Endometrial microvascular endothelial cells (primary cell): Measurements from ENCODE around the gene CACUL1. TPM values are rescaled to one million over a fixed set of nuclear protein-coding genes. Genes with fewer than 3 reads are reported as not detected.
"Not testable (repeated sequence)": the region's sequence is repeated elsewhere in the genome, so short reads cannot be mapped to it uniquely, and the experiment has no call there.

Experiments used
- in situ Hi-C: cut with HindIII; loops from 2 replicates; pipeline ENCODE4 v1.10.0; 2017; ENCODE audit warnings: low sequenced_read_pairs, low pct_unique_long_range_greater_than_20kb; ENCODE audit errors: inconsistent ontology term
- total RNA-seq: library from RNA; depleted of rRNA; stranded (reverse); fragments of >200 nt; gene quantifications from one replicate; pipeline ENCODE4 v1.2.3, GENCODE V29; 2015; ENCODE audit errors: inconsistent ontology term

The CACUL1 gene
- 16.3 TPM for total RNA-seq

DNA sequence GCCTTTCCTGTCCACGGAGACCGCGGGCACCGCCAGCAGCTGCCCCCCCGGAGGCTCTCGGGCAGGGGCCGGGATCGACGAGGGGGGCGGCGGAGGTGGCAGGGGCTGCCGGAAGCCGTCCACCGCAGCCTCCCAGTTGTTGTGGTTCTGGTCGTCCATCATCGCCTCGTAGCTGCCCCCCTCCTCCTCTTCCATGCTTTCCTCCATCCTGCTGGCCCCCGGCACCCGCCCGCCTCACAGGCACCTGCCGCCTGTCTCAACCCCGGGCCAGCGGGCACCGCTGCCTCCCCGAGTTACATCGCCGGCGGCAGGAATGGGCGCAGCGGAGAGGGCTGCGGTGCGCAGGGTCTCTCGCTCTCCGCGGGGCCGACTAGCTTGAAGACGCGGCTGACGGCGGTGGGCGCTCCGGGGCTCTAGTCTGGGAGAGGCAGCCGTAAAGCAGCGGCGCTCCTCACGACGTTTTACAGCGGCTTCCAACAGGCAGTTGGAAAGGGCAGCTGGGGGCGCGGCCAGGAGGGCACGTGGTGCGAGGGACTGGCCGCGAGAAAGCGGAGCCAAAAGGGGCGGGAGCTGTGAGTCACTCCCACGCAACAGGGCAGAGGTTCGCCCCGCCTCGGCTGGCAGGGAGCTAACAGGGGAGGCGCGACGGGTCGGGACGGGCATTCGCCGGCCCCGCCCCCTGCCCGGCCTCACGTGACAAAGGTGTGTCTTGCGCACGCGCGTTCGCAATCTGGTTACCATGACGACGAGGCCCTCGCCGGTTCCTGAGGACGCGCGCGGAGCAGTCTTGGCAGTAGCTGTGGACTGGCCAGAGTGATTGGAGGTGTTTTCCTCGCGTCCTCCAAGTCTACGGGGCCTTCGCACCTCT, at the start of gene CACUL1:
CACUL1 (minus strand) TSS at position 415 of the 868 bp plus-strand sequence; CDS start at position 207, 208 bp downstream.
- in situ Hi-C loops = no loop called here

DNA sequence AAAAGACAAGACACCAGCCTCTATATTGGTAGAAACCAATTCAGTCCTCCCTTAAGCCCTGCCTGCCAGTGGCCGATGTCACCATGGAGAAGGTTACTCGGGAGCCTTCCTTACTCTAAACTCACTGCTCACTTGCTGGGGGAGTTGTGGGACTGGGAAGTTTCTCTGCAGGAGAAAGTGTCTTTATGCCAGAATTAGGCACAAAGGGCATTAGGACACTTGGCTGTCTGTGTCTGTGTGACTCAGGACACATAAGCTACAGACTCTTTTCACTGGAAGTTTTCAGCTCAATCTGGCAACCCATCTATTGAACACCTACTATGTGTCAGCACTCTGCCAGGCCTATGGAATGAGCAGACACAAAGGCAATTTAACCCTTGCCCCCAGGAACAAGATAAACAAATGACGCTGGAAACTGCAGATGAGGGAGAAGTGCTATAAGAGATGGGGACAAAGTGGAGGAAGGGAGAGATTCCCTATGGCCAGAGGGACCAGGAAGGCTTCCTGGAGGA, 49.5 kb upstream of the CACUL1 start:
- in situ Hi-C loops = no loop called here

DNA sequence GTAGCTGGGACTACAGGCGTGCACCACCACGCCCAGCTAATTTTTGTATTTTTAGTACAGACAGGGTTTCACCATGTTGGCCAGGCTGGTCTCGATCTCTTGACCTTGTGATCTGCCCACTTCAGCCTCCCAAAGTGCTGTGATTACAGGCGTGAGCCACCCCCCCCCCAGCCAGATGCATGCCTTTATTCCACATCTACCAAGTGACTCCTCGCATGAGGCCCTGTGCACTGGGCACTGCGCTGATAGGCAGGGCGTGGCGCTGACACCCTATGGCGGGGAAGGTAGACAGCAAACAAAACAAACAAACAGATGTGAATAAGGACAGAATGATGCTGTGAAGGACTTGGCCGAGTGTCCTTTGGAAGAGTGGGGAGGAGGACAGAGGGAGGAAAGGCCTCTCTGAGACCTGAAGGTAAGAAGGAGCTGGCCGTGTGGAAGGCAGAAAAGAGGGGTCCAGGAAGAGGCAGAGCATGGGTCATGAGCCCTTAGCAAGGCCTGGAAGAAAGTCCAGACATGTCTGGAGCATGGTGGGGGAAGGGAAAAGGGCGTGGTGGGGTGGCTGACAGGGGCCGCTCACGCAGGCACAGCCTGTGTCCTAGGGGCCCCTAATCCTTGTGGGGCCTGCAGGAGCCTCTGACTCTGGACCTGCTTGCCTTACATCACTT, 47.5 kb upstream of the CACUL1 start:
- in situ Hi-C loops = no loop called here

DNA sequence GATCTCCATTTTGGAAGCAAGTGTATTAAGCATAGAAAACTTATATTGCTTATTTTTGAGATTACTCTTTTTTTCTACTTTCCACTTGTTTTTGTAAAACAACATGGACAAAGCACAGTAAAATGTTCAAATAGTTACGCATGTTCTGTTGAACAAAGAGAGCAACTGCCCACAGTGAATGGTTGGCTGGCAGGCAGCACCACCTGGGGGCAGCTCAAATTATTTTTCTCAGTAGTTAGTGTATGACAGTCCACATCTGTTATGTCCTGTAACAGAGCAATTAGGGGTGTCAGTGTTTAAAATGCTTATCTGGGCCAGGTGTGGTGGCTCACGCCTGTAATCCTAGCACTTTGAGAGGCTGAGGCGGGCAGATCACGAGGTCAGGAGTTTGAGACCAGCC, 46.1 kb upstream of the CACUL1 start:
- in situ Hi-C loops = no loop called here

- in situ Hi-C loops = no loop called here
These were observed 45.0 kb upstream of the CACUL1 start for GRCh38 chr10:118799777-118800176.

DNA sequence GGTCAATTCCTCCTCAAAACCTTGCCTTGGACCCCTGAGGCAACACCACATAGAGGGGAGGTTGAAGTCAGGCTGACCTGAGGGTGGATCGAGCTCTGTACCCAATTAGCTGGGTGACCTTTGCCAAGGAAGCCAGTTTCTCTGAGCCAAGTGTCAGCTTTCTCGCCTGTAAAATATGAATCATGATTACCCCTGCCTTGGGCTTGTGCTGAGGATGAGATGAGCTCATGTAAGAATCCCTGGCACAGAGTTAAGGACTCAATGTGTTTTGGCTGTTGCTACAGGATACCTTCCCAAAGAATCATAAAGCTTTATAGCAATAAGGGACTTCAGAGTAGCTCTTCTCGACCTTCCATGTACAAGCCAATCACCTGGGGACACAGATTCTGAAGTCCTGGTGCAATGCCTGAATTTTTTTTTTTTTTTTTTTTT, 43.5 kb upstream of the CACUL1 start:
- in situ Hi-C loops = no loop called here

DNA sequence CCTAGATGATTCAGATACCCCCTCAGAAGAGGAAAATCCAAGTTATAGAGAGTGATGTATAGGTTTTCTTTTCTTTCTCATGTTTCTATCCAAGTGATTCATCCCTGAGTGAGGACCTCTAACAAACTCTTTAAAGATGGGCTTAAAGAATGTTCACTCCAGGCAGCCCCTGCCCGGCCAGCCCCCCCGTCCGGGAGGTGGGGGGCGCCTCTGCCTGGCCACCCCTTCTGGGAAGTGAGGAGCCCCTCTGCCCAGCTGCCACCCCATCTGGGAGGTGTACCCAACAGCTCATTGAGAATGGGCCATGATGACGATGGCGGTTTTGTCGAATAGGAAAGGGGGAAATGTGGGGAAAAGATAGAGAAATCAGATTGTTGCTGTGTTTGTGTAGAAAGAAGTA, 40.2 kb upstream of the CACUL1 start:
- in situ Hi-C loops = not testable (repeated sequence)

- in situ Hi-C loops = no loop called here
These were observed 38.8 kb upstream of the CACUL1 start for GRCh38 chr10:118793545-118793944.

- in situ Hi-C loops = no loop called here
These were observed 37.8 kb upstream of the CACUL1 start for GRCh38 chr10:118792526-118792925.

DNA sequence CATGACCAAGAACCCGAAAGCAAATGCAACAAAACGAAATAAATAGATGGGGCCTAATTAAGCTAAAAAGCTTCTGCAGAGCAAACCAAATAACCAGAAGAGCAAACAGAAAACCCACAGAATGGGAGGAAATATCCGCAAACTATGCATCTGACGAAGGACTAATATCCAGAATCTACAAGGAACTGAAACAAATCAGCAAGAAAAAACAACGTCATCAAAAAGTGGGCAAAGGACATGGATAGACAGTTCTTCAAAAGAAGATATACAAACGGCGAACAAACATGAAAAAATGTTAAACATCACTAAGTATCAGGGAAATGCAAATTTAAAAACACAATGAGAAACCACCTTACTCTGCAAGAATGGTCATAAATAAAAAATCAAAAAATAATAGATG, 35.3 kb upstream of the CACUL1 start:
- in situ Hi-C loops = no loop called here

GRCh38 chr10:118785551-118785950, 30.8 kb upstream of the CACUL1 start:
- in situ Hi-C loops = no loop called here

DNA sequence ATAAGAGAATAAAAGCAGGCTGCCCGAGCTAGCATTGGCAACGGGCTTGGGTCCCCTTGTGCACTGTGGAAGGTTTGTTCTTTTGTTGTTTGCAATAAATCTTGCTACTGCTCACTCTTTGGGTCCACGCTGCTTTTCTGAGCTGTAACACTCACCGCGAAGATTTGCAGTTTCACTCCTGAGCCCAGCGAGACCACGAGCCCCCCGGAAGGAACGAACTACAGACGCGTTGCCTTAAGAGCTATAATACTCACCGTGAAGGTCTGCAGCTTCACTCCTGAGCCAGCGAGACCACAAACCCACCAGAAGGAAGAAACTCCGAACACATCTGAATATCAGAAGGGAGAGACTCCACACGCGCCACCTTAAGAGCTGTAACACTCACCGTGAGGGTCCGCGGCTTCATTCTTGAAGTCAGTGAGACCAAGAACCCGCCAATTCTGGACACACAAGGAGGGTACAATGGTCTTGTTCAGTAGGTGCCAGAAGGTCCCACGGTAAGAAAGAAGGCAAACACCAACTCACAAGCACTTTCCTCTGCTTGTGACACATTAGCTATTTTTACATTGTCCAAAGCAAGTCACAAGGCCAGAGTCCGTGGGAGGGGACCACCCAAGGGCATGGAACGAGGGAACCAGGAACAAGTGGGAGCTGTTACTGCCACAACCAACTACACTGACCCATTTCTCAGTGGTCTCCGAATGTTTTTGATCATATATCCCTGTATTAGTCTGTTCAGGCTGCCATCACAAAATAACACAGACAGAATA, 29.2 kb upstream of the CACUL1 start:
- in situ Hi-C loops = no loop called here

DNA sequence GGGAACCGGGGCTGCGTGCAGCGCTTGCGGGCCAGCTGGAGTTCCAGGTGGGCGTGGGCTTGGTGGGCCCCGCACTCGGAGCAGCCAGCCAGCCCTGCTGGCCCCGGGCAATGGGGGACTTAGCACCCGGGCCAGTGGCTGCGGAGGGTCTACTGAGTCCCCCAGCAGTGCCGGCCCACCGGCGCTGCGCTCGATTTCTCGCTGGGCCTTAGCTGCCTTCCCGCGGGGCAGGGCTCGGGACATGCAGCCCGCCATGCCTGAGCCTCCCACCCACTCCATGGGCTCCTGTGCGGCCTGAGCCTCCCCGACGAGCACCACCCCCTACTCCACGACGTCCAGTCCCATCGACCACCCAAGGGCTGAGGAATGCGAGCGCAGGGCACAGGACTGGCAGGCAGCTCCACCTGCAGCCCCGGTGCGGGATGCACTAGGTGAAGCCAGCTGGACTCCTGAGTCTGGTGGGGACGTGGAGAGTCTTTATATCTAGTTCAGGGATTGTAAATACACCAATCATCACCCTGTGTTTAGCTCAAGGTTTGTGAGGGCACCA, 28.2 kb upstream of the CACUL1 start:
- in situ Hi-C loops = not testable (repeated sequence)

GRCh38 chr10:118781541-118781940, 26.8 kb upstream of the CACUL1 start:
- in situ Hi-C loops = no loop called here

GRCh38 chr10:118778727-118779126, 24.0 kb upstream of the CACUL1 start:
- in situ Hi-C loops = no loop called here

GRCh38 chr10:118776960-118777359, 22.2 kb upstream of the CACUL1 start:
- in situ Hi-C loops = no loop called here

DNA sequence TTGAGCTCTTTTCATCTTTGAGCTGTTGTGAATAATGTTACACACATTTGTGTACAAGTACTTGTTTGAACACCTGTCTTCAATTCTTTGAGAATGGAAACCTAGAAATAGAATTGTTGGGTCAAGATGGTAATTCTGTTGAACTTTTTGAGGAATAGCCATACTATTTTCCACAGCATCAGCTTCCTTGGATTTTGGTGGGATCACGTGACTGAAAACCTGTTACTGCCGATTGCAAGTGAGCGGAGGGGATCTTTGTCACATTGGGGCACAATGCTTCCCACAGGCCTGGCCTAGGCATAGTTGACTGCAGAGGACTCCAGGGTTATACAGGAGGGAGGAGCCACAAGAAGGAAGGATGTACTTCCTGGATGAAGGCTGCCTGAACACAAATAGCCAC, 21.3 kb upstream of the CACUL1 start:
- in situ Hi-C loops = no loop called here

GRCh38 chr10:118775478-118775877, 20.7 kb upstream of the CACUL1 start:
- in situ Hi-C loops = no loop called here

DNA sequence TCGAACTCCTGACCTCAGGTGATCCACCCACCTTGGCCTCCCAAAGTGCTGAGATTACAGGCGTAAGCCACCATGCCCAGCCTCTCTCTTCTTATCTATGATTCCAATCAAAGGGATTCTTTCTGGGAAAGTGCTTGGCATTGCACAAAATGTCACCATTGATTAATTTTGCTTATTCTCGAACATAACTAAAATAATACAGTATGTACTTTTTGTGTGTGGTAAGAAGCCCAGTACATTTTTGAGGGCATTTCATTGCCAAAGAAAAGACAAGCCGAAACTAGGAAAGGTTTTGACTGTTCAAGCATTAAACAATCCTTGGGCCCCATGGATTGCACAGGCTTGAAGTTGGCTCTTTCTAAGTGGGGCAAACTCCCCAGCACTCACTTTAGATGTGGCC, 18.3 kb upstream of the CACUL1 start:
- in situ Hi-C loops = no loop called here
